ENCODE data around the gene SDHB.

Gene SDHB

DNA sequence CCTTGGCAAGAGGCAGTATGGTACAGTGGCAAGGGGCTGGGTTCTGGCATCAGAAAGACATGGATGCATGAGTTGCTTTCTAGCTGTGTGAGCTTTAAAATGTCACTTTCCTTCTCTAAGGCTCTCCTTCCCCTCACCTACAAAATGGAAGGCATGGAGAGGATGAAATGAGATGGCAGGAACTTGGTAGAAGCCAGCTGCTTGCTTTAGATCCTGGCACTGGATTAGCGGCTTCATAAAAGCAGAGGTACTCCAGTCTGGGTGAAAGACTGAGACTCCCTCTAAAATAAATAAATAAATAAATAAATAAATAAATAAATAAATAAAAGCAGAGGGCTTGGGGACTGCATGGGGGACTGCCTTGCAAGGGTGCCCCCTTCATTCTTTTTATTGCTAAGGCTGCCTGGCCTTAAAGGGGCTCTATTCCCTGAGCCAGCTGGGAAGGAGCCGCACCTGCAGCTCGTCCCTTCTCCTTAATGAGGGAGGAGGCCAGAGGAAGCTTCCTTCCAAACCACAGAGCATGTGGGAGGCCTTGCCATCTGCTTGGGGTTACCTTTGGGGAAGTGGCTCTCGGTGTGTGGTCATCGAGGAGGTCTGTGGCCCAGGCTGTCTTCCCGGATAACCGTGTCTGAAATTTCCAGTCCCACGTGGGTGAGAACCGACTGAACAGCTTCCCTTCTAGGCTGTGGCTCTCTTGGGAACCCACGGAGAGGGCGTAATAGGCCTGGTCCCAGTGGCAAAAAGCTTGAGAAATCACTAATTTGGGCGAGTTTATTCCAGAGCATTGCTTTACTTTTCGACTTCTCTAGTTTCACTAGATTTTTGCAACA, 40.1 kb downstream of the SDHB start (continued):
- TF ChIP-seq ZBTB8A (tag by site-specific recombination; IDR thresholded peaks at IDR 0.05) (peak; percentile 43; the same call in 1 of the 2 replicates), ZNF140 (tag by site-specific recombination; IDR thresholded peaks at IDR 0.05) (no peak; the same call in 1 of the 2 replicates)
- TF ChIP-seq, protein P1, sequence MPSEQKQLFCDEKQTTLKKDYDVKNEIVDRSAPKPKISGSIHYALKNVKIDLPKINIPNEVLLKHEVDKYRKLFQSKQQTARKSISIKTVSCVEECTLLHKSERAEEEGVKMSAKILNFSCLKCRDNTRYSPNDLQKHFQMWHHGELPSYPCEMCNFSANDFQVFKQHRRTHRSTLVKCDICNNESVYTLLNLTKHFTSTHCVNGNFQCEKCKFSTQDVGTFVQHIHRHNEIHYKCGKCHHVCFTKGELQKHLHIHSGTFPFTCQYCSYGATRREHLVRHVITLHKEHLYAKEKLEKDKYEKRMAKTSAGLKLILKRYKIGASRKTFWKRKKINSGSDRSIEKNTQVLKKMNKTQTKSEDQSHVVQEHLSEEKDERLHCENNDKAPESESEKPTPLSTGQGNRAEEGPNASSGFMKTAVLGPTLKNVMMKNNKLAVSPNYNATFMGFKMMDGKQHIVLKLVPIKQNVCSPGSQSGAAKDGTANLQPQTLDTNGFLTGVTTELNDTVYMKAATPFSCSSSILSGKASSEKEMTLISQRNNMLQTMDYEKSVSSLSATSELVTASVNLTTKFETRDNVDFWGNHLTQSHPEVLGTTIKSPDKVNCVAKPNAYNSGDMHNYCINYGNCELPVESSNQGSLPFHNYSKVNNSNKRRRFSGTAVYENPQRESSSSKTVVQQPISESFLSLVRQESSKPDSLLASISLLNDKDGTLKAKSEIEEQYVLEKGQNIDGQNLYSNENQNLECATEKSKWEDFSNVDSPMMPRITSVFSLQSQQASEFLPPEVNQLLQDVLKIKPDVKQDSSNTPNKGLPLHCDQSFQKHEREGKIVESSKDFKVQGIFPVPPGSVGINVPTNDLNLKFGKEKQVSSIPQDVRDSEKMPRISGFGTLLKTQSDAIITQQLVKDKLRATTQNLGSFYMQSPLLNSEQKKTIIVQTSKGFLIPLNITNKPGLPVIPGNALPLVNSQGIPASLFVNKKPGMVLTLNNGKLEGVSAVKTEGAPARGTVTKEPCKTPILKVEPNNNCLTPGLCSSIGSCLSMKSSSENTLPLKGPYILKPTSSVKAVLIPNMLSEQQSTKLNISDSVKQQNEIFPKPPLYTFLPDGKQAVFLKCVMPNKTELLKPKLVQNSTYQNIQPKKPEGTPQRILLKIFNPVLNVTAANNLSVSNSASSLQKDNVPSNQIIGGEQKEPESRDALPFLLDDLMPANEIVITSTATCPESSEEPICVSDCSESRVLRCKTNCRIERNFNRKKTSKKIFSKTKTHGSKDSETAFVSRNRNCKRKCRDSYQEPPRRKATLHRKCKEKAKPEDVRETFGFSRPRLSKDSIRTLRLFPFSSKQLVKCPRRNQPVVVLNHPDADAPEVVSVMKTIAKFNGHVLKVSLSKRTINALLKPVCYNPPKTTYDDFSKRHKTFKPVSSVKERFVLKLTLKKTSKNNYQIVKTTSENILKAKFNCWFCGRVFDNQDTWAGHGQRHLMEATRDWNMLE (tag by site-specific recombination; conservative IDR thresholded peaks at IDR 0.05; ENCODE audit: low read depth): peak; percentile 75

DNA sequence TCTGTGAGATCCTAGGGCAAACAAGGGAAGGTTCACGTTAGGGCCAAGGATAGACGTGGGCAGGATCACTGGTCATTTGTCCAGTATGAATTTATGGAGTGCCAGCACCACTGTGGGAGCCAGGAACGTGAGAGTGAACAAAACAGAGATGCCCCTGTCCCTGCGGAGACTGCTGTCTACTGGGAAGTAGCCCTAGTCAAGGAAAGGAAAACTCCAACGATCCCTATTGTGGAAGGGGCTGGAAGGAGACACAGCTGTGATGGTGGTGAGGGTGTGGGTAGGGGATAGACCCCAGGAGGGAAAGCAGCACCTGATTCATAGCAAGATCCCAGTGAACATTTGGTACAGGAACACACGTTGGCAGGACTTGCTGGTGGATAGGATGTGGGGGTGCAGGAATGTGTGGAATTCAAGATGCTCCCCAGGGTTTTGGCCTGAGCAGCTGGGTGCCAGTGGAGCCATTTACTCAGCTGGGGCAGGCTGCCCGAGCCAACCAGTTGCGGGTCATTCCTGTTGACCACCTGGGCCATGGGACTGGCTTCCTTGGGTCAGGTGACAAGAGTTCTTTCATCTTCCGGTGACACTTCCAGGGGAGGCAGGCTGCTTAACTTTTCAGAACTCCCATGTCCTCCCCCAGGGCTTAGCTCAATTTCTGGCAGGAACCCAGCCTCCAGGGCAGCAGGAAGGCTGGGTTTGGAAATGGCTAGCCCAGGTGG, 40.9 kb downstream of the SDHB start:
- CTCF ChIA-PET: interaction anchor here (0.6 to 1.8 kb wide), 4 partner anchors 26 to 51 kb away, joined by 3 to 10 read pairs (median 4); no protein-coding TSS in a partner anchor
- H3K4me1 ChIP-seq (ENCODE audit: control insufficient read depth, insufficient read depth, low read length): peaks cover 2% of the 10 kb centered on the region; the same call in 1 of the 2 replicates
- TF ChIP-seq KLF9 (tag by site-specific recombination; IDR thresholded peaks at IDR 0.05; ENCODE audit: low read depth) (no peak), ZNF16 (tag by site-specific recombination; IDR thresholded peaks at IDR 0.05; ENCODE audit: low read depth) (no peak), ZNF391 (tag by site-specific recombination; IDR thresholded peaks at IDR 0.05; ENCODE audit: borderline replicate concordance, low read depth) (no peak), ZBTB8A (tag by site-specific recombination; IDR thresholded peaks at IDR 0.05) (no peak), ZNF302 (tag by site-specific recombination; IDR thresholded peaks at IDR 0.05; ENCODE audit: low read depth) (no peak), ZNF423 (tag by site-specific recombination; IDR thresholded peaks at IDR 0.05) (no peak), ZNF792 (tag by site-specific recombination; IDR thresholded peaks at IDR 0.05) (no peak), GLIS1 (tag by site-specific recombination; IDR thresholded peaks at IDR 0.05) (peak; percentile 97), ZNF529 (tag by site-specific recombination; IDR thresholded peaks at IDR 0.05; ENCODE audit: insufficient replicate concordance) (no peak), KLF1 (tag by site-specific recombination; IDR thresholded peaks at IDR 0.05) (no peak), ZNF600 (tag by site-specific recombination; IDR thresholded peaks at IDR 0.05) (no peak), ZNF660 (tag by site-specific recombination; IDR thresholded peaks at IDR 0.05) (no peak), ZSCAN30 (tag by site-specific recombination; IDR thresholded peaks at IDR 0.05) (no peak), FEZF1 (tag by site-specific recombination; IDR thresholded peaks at IDR 0.05) (no peak)
- TF ChIP-seq, protein P2, sequence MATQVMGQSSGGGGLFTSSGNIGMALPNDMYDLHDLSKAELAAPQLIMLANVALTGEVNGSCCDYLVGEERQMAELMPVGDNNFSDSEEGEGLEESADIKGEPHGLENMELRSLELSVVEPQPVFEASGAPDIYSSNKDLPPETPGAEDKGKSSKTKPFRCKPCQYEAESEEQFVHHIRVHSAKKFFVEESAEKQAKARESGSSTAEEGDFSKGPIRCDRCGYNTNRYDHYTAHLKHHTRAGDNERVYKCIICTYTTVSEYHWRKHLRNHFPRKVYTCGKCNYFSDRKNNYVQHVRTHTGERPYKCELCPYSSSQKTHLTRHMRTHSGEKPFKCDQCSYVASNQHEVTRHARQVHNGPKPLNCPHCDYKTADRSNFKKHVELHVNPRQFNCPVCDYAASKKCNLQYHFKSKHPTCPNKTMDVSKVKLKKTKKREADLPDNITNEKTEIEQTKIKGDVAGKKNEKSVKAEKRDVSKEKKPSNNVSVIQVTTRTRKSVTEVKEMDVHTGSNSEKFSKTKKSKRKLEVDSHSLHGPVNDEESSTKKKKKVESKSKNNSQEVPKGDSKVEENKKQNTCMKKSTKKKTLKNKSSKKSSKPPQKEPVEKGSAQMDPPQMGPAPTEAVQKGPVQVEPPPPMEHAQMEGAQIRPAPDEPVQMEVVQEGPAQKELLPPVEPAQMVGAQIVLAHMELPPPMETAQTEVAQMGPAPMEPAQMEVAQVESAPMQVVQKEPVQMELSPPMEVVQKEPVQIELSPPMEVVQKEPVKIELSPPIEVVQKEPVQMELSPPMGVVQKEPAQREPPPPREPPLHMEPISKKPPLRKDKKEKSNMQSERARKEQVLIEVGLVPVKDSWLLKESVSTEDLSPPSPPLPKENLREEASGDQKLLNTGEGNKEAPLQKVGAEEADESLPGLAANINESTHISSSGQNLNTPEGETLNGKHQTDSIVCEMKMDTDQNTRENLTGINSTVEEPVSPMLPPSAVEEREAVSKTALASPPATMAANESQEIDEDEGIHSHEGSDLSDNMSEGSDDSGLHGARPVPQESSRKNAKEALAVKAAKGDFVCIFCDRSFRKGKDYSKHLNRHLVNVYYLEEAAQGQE (tag by site-specific recombination; IDR thresholded peaks at IDR 0.05): no peak
- TF ChIP-seq, protein P3, sequence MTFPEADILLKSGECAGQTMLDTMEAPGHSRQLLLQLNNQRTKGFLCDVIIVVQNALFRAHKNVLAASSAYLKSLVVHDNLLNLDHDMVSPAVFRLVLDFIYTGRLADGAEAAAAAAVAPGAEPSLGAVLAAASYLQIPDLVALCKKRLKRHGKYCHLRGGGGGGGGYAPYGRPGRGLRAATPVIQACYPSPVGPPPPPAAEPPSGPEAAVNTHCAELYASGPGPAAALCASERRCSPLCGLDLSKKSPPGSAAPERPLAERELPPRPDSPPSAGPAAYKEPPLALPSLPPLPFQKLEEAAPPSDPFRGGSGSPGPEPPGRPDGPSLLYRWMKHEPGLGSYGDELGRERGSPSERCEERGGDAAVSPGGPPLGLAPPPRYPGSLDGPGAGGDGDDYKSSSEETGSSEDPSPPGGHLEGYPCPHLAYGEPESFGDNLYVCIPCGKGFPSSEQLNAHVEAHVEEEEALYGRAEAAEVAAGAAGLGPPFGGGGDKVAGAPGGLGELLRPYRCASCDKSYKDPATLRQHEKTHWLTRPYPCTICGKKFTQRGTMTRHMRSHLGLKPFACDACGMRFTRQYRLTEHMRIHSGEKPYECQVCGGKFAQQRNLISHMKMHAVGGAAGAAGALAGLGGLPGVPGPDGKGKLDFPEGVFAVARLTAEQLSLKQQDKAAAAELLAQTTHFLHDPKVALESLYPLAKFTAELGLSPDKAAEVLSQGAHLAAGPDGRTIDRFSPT (tag by site-specific recombination; IDR thresholded peaks at IDR 0.05): no peak
- TF ChIP-seq, protein P4, sequence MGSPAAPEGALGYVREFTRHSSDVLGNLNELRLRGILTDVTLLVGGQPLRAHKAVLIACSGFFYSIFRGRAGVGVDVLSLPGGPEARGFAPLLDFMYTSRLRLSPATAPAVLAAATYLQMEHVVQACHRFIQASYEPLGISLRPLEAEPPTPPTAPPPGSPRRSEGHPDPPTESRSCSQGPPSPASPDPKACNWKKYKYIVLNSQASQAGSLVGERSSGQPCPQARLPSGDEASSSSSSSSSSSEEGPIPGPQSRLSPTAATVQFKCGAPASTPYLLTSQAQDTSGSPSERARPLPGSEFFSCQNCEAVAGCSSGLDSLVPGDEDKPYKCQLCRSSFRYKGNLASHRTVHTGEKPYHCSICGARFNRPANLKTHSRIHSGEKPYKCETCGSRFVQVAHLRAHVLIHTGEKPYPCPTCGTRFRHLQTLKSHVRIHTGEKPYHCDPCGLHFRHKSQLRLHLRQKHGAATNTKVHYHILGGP (tag by site-specific recombination; IDR thresholded peaks at IDR 0.05): no peak
- TF ChIP-seq, protein P5, sequence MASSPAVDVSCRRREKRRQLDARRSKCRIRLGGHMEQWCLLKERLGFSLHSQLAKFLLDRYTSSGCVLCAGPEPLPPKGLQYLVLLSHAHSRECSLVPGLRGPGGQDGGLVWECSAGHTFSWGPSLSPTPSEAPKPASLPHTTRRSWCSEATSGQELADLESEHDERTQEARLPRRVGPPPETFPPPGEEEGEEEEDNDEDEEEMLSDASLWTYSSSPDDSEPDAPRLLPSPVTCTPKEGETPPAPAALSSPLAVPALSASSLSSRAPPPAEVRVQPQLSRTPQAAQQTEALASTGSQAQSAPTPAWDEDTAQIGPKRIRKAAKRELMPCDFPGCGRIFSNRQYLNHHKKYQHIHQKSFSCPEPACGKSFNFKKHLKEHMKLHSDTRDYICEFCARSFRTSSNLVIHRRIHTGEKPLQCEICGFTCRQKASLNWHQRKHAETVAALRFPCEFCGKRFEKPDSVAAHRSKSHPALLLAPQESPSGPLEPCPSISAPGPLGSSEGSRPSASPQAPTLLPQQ (tag by site-specific recombination; IDR thresholded peaks at IDR 0.05): no peak

More for the DNA sequence above, 40.9 kb downstream of the SDHB start:
- POLR2A ChIA-PET: interaction anchor here (0.9 to 1.2 kb wide), 3 partner anchors 8 to 52 kb away, joined by 3 read pairs; no protein-coding TSS in a partner anchor
- H3K9me3 ChIP-seq (ENCODE audit: control insufficient read depth, insufficient read depth, low read depth, low read length): no peaks in the 10 kb centered on the region
- H3K27ac ChIP-seq (ENCODE audit: extremely low read depth, low read depth, low read length): no peak overlapping the region
- no peak overlapping the region for H3K4me3 ChIP-seq (ENCODE audit: low read depth, low read length)
- peaks cover 0 to 5% of the 10 kb centered on the region in 2 experiments; a peak in 1 of 3 replicates for H3K36me3 ChIP-seq (ENCODE audit: control insufficient read depth in 2 of 2, insufficient read depth in 1 of 2, low read length in 2 of 2)

All from HEK293 (cell line).